ENCODE data around the gene ORC3. TPM values are rescaled to one million over a fixed set of nuclear protein-coding genes. Genes with fewer than 3 reads are reported as not detected.
A peak's percentile ranks its signal among the peaks of the same experiment; 100 is the strongest.
"Not testable (repeated sequence)": the region's sequence is repeated elsewhere in the genome, so short reads cannot be mapped to it uniquely, and the experiment has no call there.

The ORC3 gene
- total RNA-seq, 1 donor from 2014 or later, result 26.9 TPM

DNA sequence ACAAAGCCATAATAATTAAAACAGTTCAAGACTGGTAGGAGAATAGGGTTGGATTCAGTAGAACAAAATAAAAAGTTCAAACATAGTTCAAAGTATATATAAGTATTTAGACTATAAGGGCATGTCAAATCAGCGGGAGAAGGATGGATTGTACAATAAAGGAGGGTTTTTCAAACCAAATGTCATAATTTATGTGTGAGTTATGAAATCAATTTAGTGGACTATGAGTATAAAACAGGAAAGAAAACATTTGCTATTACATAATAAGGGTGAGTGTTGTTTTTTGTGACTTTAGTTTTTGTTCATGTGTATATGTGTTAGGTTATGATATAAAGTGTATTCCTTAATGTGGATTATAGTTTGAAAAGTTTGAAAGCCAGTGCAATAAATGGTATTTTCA is 10.6 kb downstream of the ORC3 start:
- DNase-seq, result no peak

DNA sequence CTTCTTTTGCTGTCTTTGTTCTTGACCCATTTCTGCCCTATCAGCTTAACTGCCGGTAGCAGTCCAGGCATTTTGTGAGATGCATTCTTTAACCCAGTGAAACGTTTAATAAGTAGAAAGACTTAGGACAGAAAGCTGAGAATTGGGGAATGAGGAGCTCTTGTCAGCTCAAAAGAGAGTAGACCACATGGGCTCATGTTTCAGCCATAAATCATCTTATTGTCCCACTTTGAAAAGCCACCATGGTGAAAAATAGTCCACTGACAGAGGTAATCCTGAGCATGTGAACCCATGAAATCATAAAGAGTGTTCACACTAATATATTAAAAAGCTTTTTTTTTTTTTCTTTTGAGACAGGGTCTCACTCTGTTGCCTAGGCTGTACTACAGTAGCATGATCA is 16.3 kb downstream of the ORC3 start:
- DNase-seq, result no peak

- no peak for DNase-seq
These were observed 18.9 kb downstream of the ORC3 start for GRCh38 chr6:87608802-87609201.

- not testable (repeated sequence) for DNase-seq
These were observed 23.1 kb downstream of the ORC3 start for GRCh38 chr6:87613018-87613417.

GRCh38 chr6:87617405-87617804 is 27.5 kb downstream of the ORC3 start:
- DNase-seq, result no peak

DNA sequence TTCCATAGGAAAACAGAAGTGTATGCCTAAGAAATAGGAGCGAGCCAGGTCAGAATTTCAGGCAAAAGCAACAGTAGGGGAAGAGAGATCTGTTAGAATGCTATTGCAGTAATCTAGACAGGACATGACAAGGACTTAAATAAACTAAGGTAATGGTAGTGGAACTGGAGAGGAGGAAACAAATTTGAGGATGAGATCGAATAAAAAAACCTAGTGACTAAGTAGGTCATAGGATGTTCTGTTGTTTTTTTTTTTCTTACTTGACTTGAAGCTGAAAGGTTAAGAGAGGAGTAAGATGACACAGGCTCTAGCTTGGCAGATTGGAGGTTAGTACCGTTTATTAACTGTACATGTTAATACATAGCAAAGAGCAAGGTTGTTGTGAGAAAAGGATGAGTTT is 28.6 kb downstream of the ORC3 start:
- no peak for DNase-seq

GRCh38 chr6:87623248-87623647 is 33.3 kb downstream of the ORC3 start:
- DNase-seq, result no peak

GRCh38 chr6:87628424-87628823 is 38.5 kb downstream of the ORC3 start:
- no peak for DNase-seq

- DNase-seq, result peak; percentile 14
These were observed 38.9 kb downstream of the ORC3 start for GRCh38 chr6:87628881-87629280.

GRCh38 chr6:87630746-87631145 is 40.8 kb downstream of the ORC3 start:
- DNase-seq, result no peak

GRCh38 chr6:87633851-87634250 is 43.9 kb downstream of the ORC3 start:
- DNase-seq, result no peak

GRCh38 chr6:87636315-87636714 is 46.4 kb downstream of the ORC3 start:
- DNase-seq, result no peak

DNA sequence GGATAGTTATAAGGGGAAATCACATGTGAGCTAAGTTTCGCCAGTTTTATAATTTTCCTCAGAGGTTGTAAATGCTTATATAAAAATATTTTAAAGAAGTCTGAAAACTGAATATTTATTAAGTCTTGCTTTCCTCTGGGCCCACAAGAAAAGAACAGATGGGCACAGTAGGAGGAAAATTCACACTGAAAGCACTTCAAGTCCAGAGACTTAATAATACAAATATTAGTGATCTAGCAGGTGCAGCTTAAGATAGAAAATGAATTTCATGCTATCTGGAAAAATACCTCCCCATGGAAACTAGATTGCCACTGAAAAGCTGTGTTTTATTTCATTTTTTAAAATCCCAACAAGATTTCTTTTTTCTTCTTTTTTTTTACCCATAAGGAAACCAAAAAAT is 47.2 kb downstream of the ORC3 start:
- DNase-seq, result no peak

GRCh38 chr6:87639373-87639772 is 49.4 kb downstream of the ORC3 start:
- no peak for DNase-seq

DNA sequence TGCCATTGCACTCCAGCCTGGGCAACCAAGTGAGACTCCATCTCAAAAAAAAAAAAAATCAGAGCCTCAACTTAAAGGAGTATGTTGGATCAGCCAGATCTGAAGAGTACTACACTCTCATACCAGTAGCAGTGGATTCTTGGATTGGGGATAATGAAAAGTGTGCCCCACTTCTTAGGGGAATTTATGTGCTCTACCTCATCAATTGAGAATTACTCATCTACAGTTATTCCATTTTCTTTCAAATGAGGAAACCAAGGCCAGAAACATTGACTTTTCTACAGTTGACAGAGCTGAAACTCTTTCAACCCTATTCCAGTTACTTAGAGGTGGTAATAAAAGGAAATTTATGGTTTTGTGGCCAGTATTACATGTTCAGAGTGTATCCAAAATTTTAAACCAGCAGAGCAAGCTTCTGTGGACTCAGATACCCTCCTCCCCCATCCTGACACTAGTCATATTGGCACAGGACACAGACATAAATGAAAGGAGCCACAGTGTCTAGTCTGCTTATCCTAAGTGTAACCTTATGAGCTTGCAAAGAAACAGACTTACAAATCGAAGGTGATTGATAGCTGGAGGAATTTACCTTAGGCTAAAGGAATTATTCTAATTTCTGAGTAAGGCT is 51.2 kb downstream of the ORC3 start:
- DNase-seq, result no peak

DNA sequence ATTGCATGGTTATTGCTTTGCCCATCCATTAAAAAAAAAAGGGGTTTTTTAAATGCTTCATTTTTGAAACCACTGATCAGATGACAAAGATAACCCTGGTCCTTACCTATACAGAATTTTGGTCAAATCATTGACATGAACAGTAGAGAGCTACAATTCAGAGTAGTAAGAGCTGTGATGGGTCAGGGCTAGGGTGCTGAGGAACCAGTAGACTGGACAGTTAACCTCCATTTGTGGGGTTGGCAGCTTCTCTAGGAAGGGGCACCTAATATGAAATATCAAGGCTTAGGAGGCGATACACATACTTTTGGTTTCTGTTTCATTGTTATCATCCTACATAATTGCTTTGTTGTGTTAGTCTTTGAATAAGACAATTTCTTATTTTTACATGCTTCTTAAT is 55.1 kb downstream of the ORC3 start:
- DNase-seq, result no peak

- no peak for DNase-seq
These were observed 63.4 kb downstream of the ORC3 start for GRCh38 chr6:87653074-87653962.

DNA sequence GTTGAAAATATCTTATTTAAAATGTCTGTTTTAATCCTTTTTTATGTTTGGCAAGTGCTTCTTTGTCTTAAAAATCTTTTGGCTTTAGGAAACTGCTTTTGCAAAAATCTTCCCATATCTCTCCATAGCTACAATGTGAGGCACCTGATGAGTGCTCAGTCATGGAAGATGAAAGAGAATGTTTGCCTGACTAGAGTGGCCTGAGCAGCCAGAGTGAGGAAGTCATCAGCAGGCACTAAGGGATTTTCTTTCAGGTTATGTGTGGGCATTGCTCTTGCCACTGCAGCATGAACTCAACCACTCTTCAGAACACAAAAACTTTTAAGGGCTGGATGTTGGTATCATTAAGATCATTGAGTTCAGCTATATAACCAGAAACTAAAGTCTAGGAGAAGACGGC is 64.2 kb downstream of the ORC3 start:
- no peak for DNase-seq

- DNase-seq, result no peak
These were observed 65.0 kb downstream of the ORC3 start for GRCh38 chr6:87654875-87655454.

DNA sequence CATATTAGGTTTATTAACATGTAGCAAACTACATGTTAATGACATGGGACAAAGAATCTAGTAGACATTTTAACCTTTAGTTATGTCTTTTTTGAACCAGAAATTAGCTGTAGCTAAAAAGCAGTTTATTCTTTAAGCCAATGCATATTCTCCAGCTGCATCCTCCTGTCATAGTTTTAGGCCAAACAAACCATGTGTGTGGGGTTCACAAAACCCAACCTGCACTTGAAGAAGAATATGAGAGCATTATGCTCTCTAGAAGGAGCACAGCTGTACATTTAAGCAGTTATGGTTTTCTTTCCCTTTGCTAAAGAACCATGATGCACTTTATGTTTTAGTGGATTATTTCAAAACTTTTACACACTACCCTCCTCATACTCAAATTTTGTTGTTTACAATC is 65.9 kb downstream of the ORC3 start:
- no peak for DNase-seq

- no peak for DNase-seq
These were observed 66.9 kb downstream of the ORC3 start for GRCh38 chr6:87656857-87657256.

DNA sequence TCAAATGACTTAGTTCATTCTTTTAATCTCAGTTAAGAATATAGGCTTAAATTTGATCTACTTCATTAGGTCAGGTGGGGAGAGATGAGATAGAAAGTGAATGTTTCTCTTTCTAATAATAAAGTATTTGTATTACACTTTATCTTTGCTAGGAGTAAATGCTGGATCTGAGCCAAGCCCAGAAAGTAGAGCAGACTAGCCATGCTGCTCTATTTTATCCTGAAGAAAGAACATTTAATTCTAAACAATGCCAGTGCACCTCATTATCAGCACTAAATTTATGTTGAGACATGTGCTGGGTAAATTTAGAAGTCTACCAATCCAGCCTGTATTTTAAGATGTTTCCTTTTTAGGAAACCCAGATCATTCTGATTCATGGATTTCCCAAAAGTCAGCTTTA is 68.6 kb downstream of the ORC3 start:
- DNase-seq, result no peak

DNA sequence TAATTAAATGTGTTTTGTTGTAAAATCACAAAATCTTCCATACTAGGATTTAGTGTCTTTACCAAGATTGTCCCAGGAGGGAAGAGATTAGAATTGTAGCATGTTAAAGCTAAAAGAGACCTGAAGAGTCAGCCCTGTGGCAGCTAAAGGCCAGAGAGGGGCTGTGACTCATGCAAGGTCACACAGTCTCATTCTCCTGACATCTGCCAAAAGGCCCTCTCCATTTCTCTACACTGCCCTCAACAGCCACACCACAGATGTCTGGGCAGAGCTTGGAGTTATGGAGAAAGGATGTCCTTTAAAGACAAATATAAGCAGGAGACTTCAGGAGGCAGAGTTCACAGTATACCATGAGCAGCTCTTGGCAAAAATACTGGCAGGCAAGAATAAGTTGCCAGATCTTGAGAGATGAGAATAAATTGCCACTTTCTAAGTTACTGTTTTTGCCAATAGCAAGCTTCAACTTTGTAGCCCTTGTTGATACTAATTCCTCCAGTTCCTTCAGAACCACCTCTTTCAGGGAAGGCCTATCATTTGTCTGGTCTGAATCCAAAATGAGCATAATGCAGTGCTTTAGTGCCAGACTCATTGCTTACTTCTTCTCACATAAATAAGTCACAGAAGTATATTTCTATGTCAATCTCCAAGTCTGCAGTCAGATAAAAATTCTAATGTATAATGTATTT is 70.4 kb downstream of the ORC3 start:
- no peak for DNase-seq
